Stimulated activated CD4-positive, alpha-beta T cell treated with anti-CD3 and anti-CD28 coated beads, Interleukin-1b, Interleukin-23, amount 100 ng/mL, for 4 hours (primary cell): ENCODE data around the gene RWDD1.
"Not testable (repeated sequence)": the region's sequence is repeated elsewhere in the genome, so short reads cannot be mapped to it uniquely, and the experiment has no call there.

Experiments
- DNase-seq, 2 donors: peaks; one replicate each; pipeline ENCODE4 v3.0.0-alpha.2; 2020; ENCODE audit warnings: low read depth in 2 of 2

Gene RWDD1

DNA sequence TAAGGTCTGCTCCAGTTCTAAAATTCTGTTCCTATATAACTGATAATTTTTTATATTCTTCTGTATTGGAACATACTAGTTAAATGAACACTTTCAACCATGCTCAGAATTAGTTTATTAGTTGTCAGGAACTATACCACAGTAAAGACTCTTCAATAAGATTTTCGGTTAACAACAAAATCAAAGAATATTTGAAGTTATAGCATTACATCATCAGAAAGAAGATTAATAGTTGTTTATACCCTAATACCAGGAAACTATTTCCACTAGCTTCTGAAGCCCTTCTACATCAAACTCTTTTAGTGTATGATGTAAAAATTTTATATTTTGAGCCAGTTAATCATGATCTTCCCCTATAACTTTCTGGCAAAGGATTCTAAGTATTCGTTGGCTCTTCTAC, 11.2 kb upstream of the RWDD1 start:
- no peak for DNase-seq

DNA sequence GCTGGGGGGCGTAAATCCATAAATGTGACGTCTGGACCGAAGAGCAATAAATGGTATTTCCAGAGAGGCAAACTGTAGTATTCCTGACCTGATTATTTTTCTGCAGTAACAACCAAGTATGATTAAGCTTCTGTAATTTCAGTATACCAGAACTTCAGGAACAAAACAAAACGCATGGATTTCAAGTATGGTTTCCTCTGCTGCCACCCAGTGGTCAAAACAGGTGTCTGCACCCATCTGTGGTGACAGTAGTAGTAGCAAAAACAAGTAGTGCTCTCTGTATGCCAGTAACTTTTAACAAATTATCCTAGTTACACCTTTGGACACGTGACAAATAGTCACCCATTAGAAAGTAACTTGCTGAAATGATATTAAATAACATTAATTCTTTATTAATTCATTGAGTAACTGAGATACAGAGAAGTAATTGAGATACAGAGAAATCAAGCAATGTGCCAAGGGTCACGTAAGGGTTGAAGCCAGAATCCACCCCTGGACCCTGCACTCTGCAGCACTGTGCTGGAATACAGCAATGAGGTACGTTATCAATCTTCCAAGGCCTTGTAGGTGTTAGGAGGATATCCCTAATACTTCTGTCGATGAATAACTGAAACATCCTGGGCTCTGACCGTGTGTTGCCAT, 9.8 kb upstream of the RWDD1 start:
- DNase-seq: peak; percentile 45 to 56

GRCh38 chr6:116562019-116562403, 9.3 kb upstream of the RWDD1 start:
- DNase-seq: no peak

DNA sequence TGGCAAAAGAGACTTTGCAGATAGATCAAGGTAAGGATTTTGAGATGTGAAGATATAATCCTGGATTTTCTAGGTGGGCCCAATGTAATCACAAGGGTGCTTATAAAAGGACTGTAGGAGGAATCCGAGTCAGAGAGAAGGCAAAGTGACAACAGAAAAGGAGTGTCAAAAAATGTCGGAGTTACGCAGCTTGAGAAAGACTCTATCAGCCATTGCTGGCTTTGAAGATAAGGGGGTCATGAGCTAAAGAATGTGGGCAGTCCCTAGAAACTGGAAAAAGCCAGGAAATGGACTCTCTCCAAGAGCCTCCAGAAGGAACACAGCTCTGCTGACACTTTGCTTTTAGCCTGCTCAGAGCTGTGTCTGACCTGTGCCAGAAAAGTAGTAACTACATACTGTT, 8.7 kb upstream of the RWDD1 start:
- no peak for DNase-seq

- no peak for DNase-seq
These were observed 7.5 kb upstream of the RWDD1 start for GRCh38 chr6:116563830-116564229.

DNA sequence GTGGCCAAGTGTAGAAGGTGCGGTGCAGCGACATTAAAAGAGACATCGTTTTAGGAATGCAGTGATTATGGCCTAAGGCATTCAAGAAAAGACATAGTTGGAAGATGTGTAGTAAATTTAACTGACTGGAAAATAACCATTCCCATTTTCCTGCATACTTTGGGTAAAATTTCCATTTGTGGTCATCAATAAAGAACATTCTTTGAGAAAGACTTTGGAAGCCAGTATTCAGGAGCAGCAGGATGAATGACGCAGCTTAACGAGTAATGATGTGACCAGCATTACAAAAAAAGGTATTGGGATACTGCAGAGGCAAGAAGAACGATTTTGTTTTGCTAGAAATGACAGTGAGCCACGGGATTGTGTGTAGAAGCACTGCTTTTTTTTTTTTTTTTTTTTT, 7.0 kb upstream of the RWDD1 start:
- no peak for DNase-seq

DNA sequence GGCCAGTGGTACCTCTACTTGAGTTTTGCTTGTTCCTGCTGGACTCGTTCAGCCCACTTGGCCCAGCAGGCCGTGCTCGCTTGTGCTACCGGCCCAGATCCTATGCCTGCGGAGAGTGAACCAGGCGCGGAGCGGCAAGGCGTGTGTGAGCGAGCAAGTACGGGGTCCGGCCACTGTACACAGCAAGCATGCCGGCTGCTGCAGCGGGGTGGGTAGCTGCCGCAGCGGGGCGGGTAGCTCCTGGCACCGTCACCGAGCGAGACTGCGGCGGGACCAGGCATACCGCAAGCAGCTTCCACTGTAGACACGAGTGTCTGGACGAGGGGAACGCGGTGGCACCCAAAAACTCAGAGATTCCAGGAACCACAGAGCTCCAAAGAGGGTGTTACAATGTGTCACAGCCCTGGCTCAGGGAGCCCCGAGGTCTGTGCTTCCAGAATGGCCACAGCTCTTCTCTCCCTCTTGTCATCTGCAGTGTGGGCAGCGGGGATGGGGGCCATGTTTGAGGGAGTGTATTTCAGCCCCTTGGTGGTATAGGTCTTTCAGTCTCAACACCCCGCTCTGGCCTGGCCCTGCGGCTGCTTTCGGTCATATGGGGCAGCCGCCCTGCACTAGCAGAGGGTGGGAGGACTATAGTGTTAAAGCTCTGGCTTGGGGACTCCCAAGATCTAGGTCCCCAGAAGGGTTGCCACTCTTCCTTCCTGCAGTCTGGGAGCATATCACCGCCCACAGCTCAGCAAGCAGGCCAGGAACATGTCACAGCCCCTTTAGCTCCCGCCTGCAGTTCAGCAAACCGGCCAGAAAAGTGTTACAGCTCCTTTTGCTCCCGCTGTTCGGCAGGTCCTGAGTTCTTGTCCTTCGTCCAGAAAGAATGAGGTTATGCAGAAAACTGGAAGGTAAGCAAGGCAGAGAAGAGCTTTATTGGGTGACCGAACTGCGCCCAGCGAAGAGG, 6.1 kb upstream of the RWDD1 start:
- DNase-seq: peak in 1 of 2 donors; percentile 1

DNA sequence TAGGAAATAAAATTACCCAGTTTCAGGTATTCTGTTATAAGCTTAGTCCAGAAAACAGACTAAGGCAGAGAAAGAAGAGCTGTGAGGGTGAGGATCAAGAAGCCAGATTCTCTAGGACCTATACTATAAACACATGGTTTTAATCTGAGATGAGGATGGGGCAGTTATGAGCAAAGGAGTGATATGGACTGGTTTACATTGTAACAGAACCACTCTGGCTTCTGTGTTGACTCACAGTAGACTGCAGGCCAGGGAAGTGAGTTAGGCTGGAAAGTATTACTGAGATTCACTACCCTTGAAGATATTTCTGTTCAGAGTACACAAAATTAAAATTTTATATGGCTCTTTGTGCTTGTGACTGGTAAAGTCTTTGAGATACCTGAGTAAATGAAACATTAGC, 3.2 kb upstream of the RWDD1 start:
- no peak for DNase-seq

GRCh38 chr6:116568821-116569755, 2.2 kb upstream of the RWDD1 start:
- no peak for DNase-seq

DNA sequence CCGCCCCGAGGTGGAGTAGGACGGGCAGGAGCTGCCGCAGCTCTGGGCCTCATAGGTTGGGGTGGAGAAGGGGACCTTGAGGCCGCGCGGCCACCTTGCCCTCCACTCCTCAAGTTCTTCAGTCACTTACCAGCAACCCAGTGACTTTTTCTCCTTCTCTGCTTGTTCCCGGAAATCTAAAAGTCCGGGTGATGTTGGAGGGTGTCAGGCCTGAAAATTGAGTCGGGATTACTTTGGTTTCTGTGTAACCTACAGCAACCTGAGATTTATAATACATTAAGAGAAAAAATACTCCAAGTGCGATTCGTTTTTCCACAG, 338 bp downstream of the RWDD1 start:
- DNase-seq: no peak

- DNase-seq: no peak
These were observed 858 bp downstream of the RWDD1 start for GRCh38 chr6:116572162-116572561.

- DNase-seq: no peak
These were observed 3.9 kb downstream of the RWDD1 start for GRCh38 chr6:116575227-116575626.

- DNase-seq: no peak
These were observed 6.2 kb downstream of the RWDD1 start for GRCh38 chr6:116577486-116577885.

DNA sequence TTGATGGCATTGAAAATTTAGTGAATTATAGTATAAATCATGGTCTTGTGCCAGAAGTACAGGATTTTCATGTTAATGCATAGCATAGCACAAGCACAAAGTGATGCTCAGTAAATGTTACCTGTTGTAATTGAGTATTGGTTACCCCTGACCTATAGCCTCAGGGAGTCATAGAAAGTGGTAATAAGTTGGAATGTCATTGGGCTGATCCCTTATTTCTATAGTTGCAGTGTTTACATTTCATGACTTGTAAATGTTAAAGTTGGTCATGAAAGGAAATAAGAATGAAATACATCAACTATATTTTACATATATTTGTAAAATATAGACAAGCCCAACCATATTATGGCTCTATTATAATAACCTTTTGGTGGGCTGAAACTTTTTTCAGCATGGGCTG, 7.0 kb downstream of the RWDD1 start:
- DNase-seq: no peak

DNA sequence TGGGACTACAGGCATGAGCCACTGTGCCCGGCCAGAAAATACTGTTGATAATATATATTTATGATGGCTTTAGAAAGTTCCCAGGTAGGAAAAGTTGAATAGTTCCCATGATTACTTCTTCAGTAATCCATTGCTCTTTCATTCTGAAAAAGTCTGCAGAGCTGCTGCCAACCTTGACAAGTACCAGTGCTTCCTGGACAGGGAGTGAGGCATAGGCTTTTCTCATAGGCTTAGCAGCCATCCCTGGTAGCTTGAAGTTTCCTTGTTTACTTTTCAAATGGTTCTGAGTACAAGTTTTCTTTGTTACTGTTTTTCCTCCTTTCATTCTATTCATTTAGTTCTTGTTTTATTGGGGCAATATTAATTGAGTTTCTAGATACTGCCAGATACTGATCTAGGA, 7.8 kb downstream of the RWDD1 start:
- DNase-seq: no peak

DNA sequence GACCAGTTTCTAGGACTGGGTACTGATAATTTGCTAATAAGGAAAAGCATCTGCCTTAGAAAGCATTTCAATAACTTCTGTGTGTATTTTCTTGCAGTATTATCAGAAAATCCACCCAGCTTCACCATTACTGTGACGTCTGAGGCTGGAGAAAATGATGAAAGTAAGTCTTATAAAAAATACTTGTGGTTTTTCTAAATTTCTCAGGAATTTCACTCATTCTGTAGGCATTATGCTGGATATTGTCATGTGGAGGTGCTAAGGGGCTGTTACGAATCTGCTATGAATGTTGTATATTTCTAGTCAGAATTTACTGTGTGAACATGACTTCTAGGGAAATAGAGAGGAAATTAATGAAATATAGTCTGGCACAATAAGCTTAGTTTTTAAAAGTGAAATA, 8.9 kb downstream of the RWDD1 start:
- no peak for DNase-seq

DNA sequence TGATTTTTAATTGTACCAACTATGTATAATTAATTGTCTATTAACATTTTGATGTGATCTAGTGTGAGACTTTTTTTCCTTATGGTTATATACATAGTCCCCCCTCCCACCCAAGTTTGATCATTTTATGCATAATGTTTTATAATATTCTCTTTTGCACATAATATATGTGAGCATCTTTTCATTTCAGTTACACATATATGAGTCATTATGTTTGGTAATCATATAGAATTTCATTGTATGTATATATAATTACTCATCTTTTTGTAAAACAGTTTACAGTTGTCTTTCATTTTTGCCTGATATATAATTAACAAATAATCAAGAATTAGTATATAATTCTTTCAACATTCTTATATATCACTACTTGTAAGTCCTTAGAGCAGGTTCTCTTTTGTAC, 15.0 kb downstream of the RWDD1 start:
- no peak for DNase-seq

DNA sequence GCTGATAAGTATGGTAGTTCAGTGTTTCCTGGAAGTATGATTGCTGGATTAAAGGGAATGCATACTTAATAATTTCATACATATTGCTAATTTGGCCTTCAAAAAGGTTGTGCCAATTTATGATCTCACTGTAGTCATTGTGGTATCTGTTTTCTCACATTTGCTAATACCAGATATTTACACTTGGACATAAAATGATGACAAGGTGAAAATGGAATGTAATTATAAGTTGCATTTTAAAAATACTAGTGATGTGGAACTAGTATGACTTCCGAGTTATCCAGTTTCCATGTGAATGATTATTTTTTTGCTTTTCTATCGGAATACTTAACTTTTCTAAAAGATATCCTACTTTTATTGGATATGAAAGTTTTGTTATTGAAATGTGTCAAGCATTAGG, 15.4 kb downstream of the RWDD1 start:
- DNase-seq: no peak

- DNase-seq: no peak
These were observed 23.9 kb downstream of the RWDD1 start for GRCh38 chr6:116595247-116595646.

GRCh38 chr6:116596815-116597214, 25.5 kb downstream of the RWDD1 start:
- no peak for DNase-seq

- not testable (repeated sequence) for DNase-seq
These were observed 32.6 kb downstream of the RWDD1 start for GRCh38 chr6:116603916-116604315.

DNA sequence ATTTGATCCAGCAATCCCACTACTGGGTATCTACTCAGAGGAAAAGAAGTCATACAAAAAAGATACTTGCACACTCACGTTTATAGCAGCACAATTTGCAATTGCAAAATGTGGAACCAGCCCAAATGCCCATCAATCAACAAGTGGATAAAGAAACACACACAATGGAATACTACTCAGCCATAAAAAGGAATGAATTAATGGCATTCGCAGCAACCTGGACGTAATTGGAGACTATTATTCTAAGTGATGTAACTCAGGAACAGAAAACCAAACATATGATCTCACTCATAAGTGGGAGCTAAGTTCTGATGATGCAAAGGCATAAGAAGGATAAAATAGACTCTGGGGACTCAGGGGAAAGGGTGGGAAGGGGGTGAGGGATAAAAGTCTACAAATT, 33.6 kb downstream of the RWDD1 start:
- DNase-seq: not testable (repeated sequence)
